Measurements from ENCODE around the gene ANKDD1A.
A peak's percentile ranks its signal among the peaks of the same experiment; 100 is the strongest.

ANKDD1A gene

GRCh38 chr15:64895285-64896065 is 16.2 kb upstream of the ANKDD1A start:
- peak; percentile 58 for DNase-seq (ENCODE audit: low read depth)

GRCh38 chr15:64896371-64897069 is 15.2 kb upstream of the ANKDD1A start:
- DNase-seq (ENCODE audit: low read depth): no peak

- peak; percentile 82 for DNase-seq (ENCODE audit: low read depth)
Measured at GRCh38 chr15:64897345-64897985, 14.2 kb upstream of the ANKDD1A start.

GRCh38 chr15:64898406-64898805 is 13.3 kb upstream of the ANKDD1A start:
- DNase-seq (ENCODE audit: low read depth): no peak

GRCh38 chr15:64901141-64901540 is 10.6 kb upstream of the ANKDD1A start:
- no peak for DNase-seq (ENCODE audit: low read depth)

GRCh38 chr15:64901914-64902313 is 9.8 kb upstream of the ANKDD1A start:
- no peak for DNase-seq (ENCODE audit: low read depth)

- no peak for DNase-seq (ENCODE audit: low read depth)
Measured at GRCh38 chr15:64902863-64903262, 8.8 kb upstream of the ANKDD1A start.

- DNase-seq (ENCODE audit: low read depth): no peak
Measured at GRCh38 chr15:64903326-64903950, 8.3 kb upstream of the ANKDD1A start.

GRCh38 chr15:64904189-64904588 is 7.5 kb upstream of the ANKDD1A start:
- no peak for DNase-seq (ENCODE audit: low read depth)

GRCh38 chr15:64905119-64905831 is 6.4 kb upstream of the ANKDD1A start:
- peak; percentile 79 for DNase-seq (ENCODE audit: low read depth)

- no peak for DNase-seq (ENCODE audit: low read depth)
Measured at GRCh38 chr15:64905941-64906340, 5.8 kb upstream of the ANKDD1A start.

GRCh38 chr15:64906402-64906801 is 5.3 kb upstream of the ANKDD1A start:
- DNase-seq (ENCODE audit: low read depth): no peak

- no peak for DNase-seq (ENCODE audit: low read depth)
Measured at GRCh38 chr15:64907991-64908390, 3.7 kb upstream of the ANKDD1A start.

- no peak for DNase-seq (ENCODE audit: low read depth)
Measured at GRCh38 chr15:64909546-64909945, 2.2 kb upstream of the ANKDD1A start.

GRCh38 chr15:64912379-64913325 is 950 bp downstream of the ANKDD1A start:
- DNase-seq (ENCODE audit: low read depth): no peak

- DNase-seq (ENCODE audit: low read depth): no peak
Measured at GRCh38 chr15:64915518-64916227, 4.0 kb downstream of the ANKDD1A start.

- no peak for DNase-seq (ENCODE audit: low read depth)
Measured at GRCh38 chr15:64916365-64916764, 4.7 kb downstream of the ANKDD1A start.

GRCh38 chr15:64917211-64917610 is 5.5 kb downstream of the ANKDD1A start:
- DNase-seq (ENCODE audit: low read depth): no peak

- no peak for DNase-seq (ENCODE audit: low read depth)
Measured at GRCh38 chr15:64919721-64920120, 8.0 kb downstream of the ANKDD1A start.

GRCh38 chr15:64921711-64922110 is 10.0 kb downstream of the ANKDD1A start:
- no peak for DNase-seq (ENCODE audit: low read depth)

Measured in ELR (cell line).